ENCODE data around the gene TCF4. TPM values are rescaled to one million over a fixed set of nuclear protein-coding genes. Genes with fewer than 3 reads are reported as not detected.

TCF4 gene
- total and polyA plus RNA-seq, 2 donors (not counting 3 experiments of a cell fraction or from before 2014, with no cell fraction given), result 183 to 390 TPM

DNA sequence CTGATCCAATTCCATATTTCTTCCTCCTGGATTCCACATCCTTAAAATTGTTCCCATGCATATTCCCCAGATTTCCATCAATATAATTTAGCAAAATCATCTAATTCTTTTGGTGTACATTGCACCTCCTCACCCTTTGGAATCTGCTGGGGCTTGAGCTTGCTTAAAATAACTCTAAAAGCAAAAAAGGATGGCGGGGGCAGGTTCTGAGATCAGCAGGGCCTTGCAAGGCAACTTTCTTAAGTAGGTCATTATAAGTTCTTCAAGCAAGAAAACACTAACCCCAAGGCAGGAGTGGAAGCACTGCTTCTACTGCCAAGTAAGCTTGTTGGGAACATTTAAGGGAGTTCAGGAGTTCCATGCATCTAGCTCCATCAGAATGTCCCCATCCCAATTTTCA, 374.4 kb downstream of the TCF4 start:
- no peaks in the 10 kb centered on the region for H3K4me1 ChIP-seq (ENCODE audit: control insufficient read depth, extremely low read depth, insufficient read depth, low read length)
- H3K36me3 ChIP-seq (ENCODE audit: control insufficient read depth in 2 of 2, extremely low read depth in 1 of 2, insufficient read depth in 2 of 2, low read length in 2 of 2), result no peaks in the 10 kb centered on the region
- intact Hi-C loops (cut with micrococcal nuclease), result no loop called here
- ChIA-PET CTCF (interaction anchor here (1.1 to 1.4 kb wide), 2 partner anchors 11 to 21 kb away, joined by 3 to 9 read pairs; no protein-coding TSS in a partner anchor), POLR2A (no interaction called here)
- H3K9me3 ChIP-seq (replicated peaks; ENCODE audit: control insufficient read depth, insufficient read depth, low read length), result no peaks in the 10 kb centered on the region
- FAIRE-seq (no peak), DNase-seq (ENCODE audit: low read depth, low spot score) (no peak)
- dilution Hi-C loops (cut with MboI; ENCODE audit: extremely low pct_ligation_motif_present, low sequenced_read_pairs), result no loop called here
- H3K27me3 ChIP-seq (ENCODE audit: control insufficient read depth in 2 of 2, insufficient read depth in 2 of 2, low read length in 2 of 2), result peaks cover 12 to 13% of the 10 kb centered on the region in 2 experiments
- no peak overlapping the region for H3K27ac ChIP-seq (ENCODE audit: insufficient read depth, low read depth, low read length)
- BruUV-seq (replicated peaks), result no TSS peak
- H4K20me1 ChIP-seq (replicated peaks; ENCODE audit: control insufficient read depth, extremely low read depth, insufficient read depth, low read length), result no peaks in the 10 kb centered on the region
- H3K4me2 ChIP-seq (ENCODE audit: insufficient read depth, low read length), result no peak overlapping the region
- H3K9me1 ChIP-seq (replicated peaks; ENCODE audit: control insufficient read depth, extremely low read depth, insufficient read depth, low read length), result no peaks in the 10 kb centered on the region
- TF ChIP-seq CTCF (IDR thresholded peaks at IDR 0.05; ENCODE audit: extremely low read depth in 1 of 2, insufficient read depth in 1 of 2, low read depth in 1 of 2, low read length in 2 of 2), result no peak
- no peak for TF ChIP-seq FOS (IDR thresholded peaks at IDR 0.05; ENCODE audit: borderline replicate concordance, insufficient read depth, low read length)
- no peak for TF ChIP-seq JUN (IDR thresholded peaks at IDR 0.05; ENCODE audit: borderline replicate concordance, insufficient read depth, insufficient read length, low read depth)
- TF ChIP-seq POLR2A (IDR thresholded peaks at IDR 0.05; ENCODE audit: low read depth, low read length), result no peak
- TF ChIP-seq POLR2AphosphoS5 (IDR thresholded peaks at IDR 0.05; ENCODE audit: insufficient read depth, low read depth, low read length), result no peak
- TF ChIP-seq, protein P1, sequence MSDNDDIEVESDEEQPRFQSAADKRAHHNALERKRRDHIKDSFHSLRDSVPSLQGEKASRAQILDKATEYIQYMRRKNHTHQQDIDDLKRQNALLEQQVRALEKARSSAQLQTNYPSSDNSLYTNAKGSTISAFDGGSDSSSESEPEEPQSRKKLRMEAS (IDR thresholded peaks at IDR 0.05; ENCODE audit: insufficient read depth, insufficient read length), result no peak
- no peak for TF ChIP-seq MYC (IDR thresholded peaks at IDR 0.05; ENCODE audit: low read depth, low read length)
- TF ChIP-seq EZH2 (IDR thresholded peaks at IDR 0.05; ENCODE audit: borderline replicate concordance, low read depth, low read length, severe bottlenecking), result no peak
- TF ChIP-seq GATA2 (IDR thresholded peaks at IDR 0.05; ENCODE audit: insufficient read depth, insufficient read length, low read depth, low read length), result no peak
- H2AFZ ChIP-seq (ENCODE audit: low read depth, low read length), result no peak overlapping the region
- H3K4me3 ChIP-seq (replicated peaks in 1 of 3; ENCODE audit: insufficient read depth in 1 of 3, low read depth in 1 of 3, low read length in 3 of 3), result no peak overlapping the region
- H3K79me2 ChIP-seq (ENCODE audit: control insufficient read depth, insufficient read depth, low read length), result no peaks in the 10 kb centered on the region
- no peak overlapping the region for H3K9ac ChIP-seq (replicated peaks; ENCODE audit: extremely low read depth, insufficient read depth, low read length)
